GM12892 (cell line): Measurements from ENCODE around the gene TSPEAR.

ENCODE experiments used
- POLR2A ChIP-seq: IDR thresholded peaks from 2 replicates; pipeline ENCODE4 v1.6.1; 2011; ENCODE audit warnings: low read depth, low read length, control low read depth
- POLR2AphosphoS5 ChIP-seq: IDR thresholded peaks from 2 replicates; pipeline ENCODE4 v1.6.1; 2011; ENCODE audit warnings: low read depth, low read length, control low read depth
- TAF1 ChIP-seq: IDR thresholded peaks from 2 replicates; pipeline ENCODE4 v1.6.1; 2011; ENCODE audit warnings: low read depth, mild to moderate bottlenecking, control low read depth, low read length, borderline replicate concordance

DNA sequence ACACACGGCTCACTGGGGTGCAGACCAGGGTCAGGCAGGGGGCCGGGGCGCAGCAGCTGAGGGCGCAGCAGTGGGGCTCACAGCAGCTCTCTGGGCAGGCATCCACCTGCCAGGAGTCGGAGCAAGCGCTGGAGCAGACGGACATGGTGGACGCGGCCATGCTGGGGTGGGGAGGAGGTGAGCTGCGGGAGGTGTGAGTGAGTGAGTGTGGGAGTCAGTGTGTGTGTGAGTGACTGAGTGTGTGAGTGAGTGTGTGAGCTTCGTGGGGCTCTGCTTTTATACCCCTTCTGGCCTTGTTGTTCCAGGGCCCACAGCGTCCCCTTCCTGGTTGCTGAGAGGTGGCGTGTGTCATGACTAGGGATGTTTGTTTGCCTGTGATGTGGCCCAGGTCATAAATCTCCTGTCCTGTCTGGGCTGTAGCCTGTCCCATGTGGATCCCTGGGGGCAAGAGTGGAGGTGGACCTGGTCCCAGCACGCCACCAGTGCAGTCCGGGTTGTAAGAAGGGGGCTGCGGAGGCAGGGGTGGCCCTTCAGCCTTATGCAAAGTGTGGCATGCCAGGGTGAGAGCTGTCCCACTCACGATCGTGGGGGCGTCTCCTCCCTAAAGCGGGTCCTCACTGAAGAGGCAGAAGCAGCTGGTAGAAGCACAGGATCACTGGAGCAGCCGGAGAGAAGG is 171.2 kb downstream of the TSPEAR start, which contains the start of gene KRTAP10-1:
- TF ChIP-seq POLR2A, result no peak
- no peak for TF ChIP-seq POLR2AphosphoS5
- TF ChIP-seq TAF1, result no peak
